ENCODE results near the gene LYL1.
A peak's percentile ranks its signal among the peaks of the same experiment; 100 is the strongest.

The LYL1 gene

GRCh38 chr19:13128583-13128982, 25.9 kb upstream of the LYL1 start:
- no peak for DNase-seq

DNA sequence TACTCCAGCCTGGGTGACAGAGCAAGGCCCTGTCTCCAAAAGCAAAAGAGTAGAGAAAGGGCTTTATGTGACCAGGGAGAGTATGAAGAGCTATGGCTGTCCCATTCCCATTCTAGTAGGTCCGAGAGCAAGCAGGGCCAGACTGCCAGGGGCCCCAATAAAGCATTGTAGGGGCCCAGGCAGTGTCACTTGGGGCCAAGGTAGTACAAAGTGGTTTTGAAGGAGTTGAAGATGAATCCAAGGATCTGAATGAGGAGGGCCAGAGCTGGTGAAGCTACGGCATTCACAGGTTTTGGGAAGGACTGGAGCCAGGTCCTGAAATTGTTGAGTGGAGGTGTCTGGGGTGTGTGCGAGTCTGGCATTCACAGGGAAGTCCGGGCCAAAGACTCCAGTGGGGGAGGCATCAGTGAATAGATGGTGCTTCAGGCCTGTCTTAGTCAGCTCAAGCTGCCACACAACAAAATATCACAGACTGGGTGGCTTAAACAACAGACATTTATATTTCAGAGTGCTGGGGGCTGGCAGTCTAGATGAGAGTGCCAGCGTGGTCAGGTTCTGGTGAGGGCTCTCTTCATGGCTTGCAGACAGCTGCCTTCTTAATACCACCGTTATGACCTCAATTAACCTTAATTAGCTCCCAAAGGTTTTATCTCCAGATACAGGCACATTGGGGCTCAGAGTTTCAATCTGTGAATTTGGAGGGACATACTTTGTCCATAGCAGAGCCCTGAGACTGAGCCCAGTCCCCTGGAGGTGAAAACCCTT, 25.3 kb upstream of the LYL1 start:
- DNase-seq: no peak

DNA sequence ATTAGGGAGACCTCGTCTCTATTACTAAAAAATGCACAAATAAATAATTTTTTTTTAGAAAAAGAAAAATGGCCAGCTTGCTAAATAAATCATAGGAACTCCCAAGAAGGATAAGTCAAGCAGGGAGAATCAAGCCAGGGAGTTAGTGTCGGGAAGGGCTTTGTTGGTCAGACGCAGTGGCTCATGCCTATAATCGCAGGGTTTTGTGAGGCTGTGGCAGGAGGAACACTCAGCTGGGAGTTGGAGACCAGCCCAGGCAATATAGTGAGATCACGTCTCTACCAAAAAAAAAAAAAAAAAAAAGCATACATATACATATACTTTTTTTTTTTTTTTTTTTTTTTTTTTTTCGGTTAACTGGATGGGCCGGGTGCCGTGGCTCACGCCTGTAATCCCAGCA, 24.4 kb upstream of the LYL1 start:
- no peak for DNase-seq

GRCh38 chr19:13122980-13123957, 20.6 kb upstream of the LYL1 start:
- DNase-seq: no peak

- DNase-seq: no peak
Measured at GRCh38 chr19:13122275-13122878, 19.7 kb upstream of the LYL1 start.

DNA sequence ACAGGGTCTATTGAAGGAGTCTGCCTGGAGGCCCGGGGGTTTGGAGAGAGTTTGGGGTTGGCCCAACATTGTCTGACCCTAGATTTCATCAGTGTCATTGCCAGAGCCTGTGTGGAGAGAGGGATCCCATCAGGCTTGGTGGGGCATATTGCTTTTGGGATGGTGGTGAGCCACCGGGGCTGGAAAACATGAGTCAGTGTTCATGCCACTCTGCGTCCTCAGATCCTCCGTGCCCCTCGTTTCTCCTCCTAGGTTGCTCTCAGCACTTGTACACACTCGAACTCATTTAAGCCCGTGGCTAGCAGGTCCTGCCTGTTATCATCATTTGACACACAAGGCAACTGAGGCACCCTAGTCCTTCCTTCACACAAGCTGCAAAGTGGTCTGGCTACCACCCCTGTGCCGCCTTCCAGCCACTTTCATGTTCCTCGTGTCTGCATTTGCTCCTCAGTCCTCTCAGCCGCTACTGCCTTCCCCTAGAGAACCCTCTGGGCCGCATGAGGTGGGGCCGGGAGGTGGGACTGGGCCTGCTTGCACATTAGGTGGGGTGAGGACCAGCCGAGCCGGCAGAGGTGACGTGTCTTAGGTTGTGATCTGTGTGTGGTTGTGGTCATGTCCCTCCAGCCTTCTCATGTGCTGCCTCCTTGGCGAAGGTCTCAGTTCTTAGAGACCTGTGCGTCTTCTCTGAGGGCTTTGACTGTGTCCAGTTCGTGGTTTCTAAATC, 19.1 kb upstream of the LYL1 start:
- DNase-seq: no peak

GRCh38 chr19:13120817-13121216, 18.2 kb upstream of the LYL1 start:
- no peak for DNase-seq

DNA sequence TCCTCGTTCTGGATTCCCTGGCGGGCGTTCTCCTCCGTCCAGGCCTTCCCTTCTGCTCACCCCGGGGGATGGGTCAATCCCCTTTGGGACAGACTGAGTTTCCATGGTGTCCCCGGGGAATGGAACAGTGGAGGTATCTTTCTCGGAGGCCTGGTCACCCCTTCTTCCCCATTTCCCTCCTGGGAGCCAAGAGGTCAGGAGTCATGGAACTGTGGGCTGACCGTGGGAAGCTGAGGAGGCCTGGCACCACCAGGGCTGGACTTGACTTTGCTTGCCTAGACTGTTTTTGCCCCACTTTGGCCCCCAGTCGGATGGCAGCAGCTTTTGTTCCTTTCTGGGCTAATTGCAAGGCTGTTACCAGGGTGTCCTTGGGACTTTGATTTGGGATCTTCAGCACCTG, 17.4 kb upstream of the LYL1 start:
- no peak for DNase-seq

- DNase-seq: no peak
Measured at GRCh38 chr19:13119627-13120026, 17.0 kb upstream of the LYL1 start.

- no peak for DNase-seq
Measured at GRCh38 chr19:13118424-13119193, 16.0 kb upstream of the LYL1 start.

DNA sequence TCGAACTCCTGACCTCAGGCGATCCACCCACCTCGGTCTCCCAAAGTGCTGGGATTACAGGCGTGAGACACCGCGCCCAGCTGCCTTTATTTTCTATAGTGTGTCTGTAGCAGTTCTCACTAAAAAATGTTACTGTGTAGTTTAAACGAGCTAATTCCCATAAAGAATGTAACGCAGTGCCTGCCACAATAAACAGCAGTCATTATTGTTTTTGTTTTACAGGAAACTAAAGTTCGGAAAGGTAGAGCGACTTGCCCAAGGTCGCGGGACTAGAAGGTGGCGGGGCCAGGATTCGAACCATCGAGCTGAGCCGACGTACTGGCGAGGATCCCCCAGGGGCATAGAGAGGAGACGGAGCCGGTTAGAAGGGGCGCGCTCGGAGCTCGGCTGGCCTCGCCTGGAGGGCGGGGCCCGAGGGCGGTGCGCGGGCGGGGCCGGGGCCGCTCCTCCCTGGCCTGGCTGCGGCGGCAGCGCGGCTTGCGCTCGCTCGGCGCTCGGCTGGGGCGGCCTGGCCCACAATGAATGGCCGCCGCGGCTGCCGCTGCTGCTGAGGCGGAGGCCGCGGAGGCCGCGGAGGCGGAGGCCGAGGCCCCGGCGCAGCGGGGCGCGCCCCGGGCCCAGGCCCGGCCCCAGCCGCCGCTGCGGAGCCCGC, 15.2 kb upstream of the LYL1 start, which contains the start of gene NACC1:
TSS of gene NACC1 (plus strand) at position 493 of the 652 bp plus-strand sequence. CDS start 16,944 bp downstream, outside the sequence.
- DNase-seq: peak; percentile 81

DNA sequence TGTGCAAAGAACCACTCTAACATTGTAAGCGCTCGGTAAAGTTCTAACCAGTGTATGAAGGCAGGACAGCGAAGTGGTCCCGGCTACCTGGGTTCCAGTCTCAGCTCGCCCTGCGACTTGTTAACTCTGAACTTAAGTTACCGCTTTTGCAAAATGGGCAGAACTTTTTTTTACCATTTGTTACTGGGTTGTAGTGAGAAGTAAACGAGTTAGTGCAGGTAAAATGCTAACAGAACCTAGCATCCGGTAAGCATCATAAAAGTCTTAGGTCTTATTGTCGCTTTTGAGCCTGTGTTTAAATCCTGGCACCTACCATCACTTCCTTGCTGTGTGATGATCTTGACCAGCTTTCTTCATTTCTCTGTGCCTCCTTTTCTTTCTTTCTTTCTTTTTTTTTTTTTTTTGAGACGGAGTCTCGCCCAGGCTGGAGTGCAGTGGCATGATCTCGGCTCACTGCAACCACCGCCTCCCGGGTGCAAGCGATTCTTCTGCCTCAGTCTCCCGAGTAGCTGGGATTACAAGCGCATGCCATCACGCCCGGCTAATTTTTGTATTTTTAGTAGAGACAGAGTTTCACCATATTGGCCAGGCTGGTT, 14.6 kb upstream of the LYL1 start:
- no peak for DNase-seq

DNA sequence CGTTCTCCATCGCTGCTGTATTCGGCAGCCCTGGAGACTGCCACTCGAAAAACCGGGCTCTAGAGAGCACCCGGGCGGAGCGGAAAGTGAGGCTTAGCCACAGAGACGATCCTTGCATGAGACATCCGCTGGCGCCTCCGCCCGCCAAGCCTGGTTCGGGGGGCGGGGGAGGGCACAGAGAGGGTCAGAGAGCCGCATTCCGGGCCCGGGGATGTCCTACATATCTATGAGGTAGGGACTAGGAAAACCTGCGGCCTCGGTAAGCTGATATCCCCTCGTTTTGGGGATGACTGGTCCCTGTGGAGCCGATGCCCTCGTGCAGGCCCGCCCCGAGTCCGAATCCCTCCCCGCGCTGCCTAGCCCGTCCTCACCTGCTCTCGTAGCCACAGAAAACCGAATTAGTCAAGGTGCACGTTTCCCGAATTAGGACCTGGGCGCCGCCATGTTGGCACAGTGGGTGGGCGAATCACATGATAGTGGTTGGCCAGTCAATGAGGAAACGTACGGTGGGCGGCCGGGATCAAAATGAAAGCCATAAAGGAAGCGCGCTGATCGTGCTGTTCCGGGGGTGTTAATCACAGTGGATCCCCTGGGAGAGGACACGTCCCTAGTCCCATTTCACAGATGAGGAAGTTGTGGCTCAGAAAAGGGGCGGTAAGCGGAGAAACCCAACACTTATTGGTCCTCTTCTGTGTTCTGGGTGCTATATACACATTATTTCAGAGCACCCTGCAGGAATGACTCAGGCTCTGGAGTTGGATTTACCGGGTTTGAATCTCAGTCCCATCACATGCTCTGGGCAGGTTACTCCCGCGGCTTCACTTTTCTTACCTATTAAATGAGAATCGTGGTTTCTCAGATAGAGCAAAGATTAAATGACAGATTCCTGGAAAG, 13.9 kb upstream of the LYL1 start, which contains the start of gene TRMT1:
TSS of gene TRMT1 (minus strand) at position 459 of the 894 bp plus-strand sequence. CDS start at position 118, 341 bp downstream.
- peak; percentile 88 for DNase-seq

DNA sequence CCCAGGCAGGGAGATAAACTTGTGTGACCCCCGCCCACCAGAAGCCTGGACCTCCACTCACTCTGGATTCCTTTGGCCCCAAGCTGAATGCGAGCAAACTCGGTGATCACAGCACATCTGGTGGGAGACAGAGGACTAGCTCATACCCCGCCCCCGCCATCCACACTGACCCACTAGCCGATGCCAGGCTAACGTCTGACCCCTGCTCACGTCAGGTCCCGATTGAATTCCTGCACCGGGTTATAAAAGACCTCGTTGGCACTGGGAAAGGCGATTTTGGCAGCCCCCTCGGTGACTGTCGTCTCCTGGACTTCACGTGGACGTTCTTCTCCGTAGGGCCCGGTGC, 13.3 kb upstream of the LYL1 start:
- no peak for DNase-seq

DNA sequence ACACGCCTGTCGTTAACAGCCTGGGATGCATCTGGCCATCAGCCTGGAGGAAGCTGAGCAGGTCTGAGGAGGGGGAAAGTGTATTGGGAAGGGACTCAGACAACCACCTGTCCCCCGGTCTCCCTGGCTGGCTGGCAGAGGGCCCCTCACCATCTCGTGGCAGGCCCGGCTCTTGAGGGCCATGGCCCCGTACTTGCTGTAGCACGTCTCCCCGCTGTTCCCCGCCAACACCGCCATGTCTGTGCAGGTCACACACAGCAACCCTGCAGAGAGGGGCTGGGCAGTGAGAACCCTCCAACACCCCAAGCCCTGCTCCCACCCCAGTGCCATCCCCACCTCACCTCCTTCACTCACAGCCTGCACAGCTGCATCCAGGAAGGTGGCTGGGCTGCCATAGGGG, 9.9 kb upstream of the LYL1 start:
- no peak for DNase-seq

GRCh38 chr19:13110099-13110610, 7.5 kb upstream of the LYL1 start:
- DNase-seq: no peak

DNA sequence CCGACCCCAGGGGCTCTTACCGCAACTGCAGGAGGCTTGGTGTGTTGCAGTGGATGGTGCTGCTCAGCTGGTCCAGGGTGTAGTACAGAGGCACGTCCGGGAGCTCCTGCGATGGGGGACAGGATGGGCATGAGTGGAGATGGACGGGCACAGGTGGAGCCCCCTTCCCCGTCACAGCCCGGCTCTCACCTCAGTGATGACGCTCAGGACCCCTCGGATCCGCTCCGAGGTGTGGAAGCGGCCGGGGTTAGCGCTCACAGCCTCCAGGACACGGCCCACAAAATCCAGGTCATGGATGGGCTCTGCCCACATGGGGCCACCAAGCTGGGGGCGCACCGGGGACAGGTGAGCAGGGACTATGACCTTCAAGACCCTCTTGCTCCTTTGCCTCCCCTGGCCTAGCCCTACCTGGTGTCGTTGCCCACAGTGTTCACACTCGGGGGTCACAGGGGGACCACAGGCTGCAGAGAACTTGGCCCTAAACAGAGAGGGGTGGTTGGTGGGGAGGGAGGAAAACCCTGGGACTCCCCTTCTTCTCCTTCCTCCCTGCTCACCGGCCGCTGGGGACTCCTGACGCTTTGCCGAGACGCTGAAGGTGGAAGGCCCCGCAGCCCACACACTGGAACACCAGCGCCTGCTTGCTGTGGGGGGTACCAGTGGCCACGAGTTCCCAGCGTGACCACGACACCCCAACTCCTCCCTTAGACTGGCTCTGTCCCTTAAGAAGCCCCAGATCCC, 6.9 kb upstream of the LYL1 start:
- DNase-seq: no peak

DNA sequence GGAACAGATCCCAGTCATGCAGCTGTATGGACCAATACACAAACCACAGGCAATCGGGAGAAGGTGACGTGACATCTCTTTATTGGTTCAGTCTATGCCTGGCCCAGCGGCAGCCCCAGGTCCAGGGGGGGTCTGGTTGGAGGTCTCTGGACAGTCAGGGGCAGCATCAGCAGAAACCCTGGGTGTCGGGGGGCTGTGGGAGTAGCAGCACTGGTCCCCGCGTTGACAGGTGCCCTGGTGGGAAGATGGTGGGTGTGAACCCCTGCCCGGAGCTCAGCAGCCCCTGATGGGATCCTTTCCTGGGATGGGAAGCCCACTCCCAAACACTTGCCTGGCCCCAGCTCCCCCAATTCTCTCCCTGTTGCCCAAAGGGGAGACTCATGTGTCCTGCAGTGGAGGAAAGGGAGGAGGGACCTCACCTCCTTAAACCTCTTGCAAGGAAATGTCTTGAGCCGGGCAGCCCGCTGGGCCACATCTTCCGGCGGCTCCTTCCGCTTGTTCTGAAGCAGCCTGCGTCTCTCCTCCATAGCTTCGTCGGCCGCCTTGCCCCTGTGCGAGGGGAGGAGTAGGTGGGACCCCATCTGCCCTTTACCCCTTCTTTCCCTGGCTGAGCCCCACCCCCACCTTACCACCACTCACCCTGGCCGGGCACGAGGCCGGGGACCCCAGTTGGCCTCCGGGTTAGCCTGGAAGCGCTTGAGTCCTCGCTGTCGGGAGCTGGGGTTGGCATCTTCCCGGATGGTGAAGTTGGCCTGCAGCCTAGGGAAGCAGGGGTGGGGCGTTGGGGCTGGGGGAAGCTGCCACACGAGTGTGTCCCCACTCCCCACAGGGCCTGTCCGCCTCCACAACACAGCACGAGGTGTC, 2.4 kb upstream of the LYL1 start:
- DNase-seq: no peak
